K562 (cell line): ENCODE data around the gene KAT2B. TPM values are rescaled to one million over a fixed set of nuclear protein-coding genes. Genes with fewer than 3 reads are reported as not detected.

Source experiments
- FOXK2 ChIP-seq, 2 experiments: fragments of 450-650 bp; IDR thresholded peaks in 1 of 2; conservative IDR thresholded peaks in 1 of 2; 2 replicates each; pipeline ENCODE4 v1.6.1; 2016; ENCODE audit warnings: low read depth in 2 of 2, mild to moderate bottlenecking in 1 of 2
- FUS ChIP-seq: fragments of 200-400 bp; formaldehyde crosslinking; optimal IDR thresholded peaks from 2 replicates; pipeline ENCODE3; 2017; ENCODE audit warnings: low read depth, low read length
- HDAC2 ChIP-seq: fragments of 450-650 bp; IDR thresholded peaks from 2 replicates; pipeline ENCODE4 v1.6.1; 2016; ENCODE audit warnings: mild to moderate bottlenecking
- NFE2L1 ChIP-seq: fragments of 450-650 bp; IDR thresholded peaks from 2 replicates; pipeline ENCODE4 v1.6.1; 2016; ENCODE audit warnings: missing genetic modification characterization, low read depth, mild to moderate bottlenecking, missing compliant biosample characterization, moderate library complexity, borderline replicate concordance
- PCBP1 ChIP-seq: fragments of 200-400 bp; formaldehyde crosslinking; IDR thresholded peaks from 2 replicates; pipeline ENCODE4 v1.6.1; 2018; ENCODE audit warnings: mild to moderate bottlenecking, low read depth, low read length; ENCODE audit not compliant: poor library complexity, severe bottlenecking
- SREBF2 ChIP-seq: sonication (generic); formaldehyde crosslinking; IDR thresholded peaks from 2 replicates; pipeline ENCODE4 v1.4.0; 2020; ENCODE audit warnings: mild to moderate bottlenecking, missing genetic modification reagents
- SRSF9 ChIP-seq: fragments of 200-400 bp; formaldehyde crosslinking; IDR thresholded peaks from 2 replicates; pipeline ENCODE4 v1.6.1; 2017; ENCODE audit warnings: low read depth, low read length, borderline replicate concordance
- ZNF232 ChIP-seq: sonication (generic); formaldehyde crosslinking; IDR thresholded peaks from 2 replicates; pipeline ENCODE4 v1.8.0; 2022; ENCODE audit warnings: mild to moderate bottlenecking, missing genetic modification reagents
- ZNF764 ChIP-seq: fragments of 250-450 bp; sonication (Bioruptor Pico); IDR thresholded peaks from 2 replicates; pipeline ENCODE4 v1.4.0; 2020; ENCODE audit warnings: low read depth, mild to moderate bottlenecking, moderate library complexity
- polyA plus RNA-seq, 8 experiments: library from polyadenylated mRNA; depleted of rRNA in 4 of 8; stranded (reverse) in 5 of 8; unstranded in 3 of 8; fragments of >200 nt; fragmentation: Nextera tagmentation in 2 of 8; fragmentation: Illumina TruSeq in 1 of 8; extraction: Ambion mirVana in 2 of 8; extraction: Trizol in 1 of 8; gene quantifications; 2 replicates each; pipeline versions ENCODE4 v1.2.1 to v1.2.3, GENCODE V29; 2011 to 2014; ENCODE audit warnings: inconsistent platforms in 1 of 8, missing spikeins in 1 of 8
- total RNA-seq, 7 experiments: library from RNA; depleted of rRNA in 6 of 7; stranded (reverse); fragments of >200 nt in 6 of 7; fragmentation: Illumina TruSeq in 2 of 7; extraction: Trizol in 2 of 7; gene quantifications; 2 replicates each; pipeline versions ENCODE4 v1.2.1 to v1.2.3, GENCODE V29; 2011 to 2021; ENCODE audit warnings: low replicate concordance in 1 of 7
- TF ChIP-seq, protein P1 (sequence below), 2 experiments: fragments of 450-650 bp; IDR thresholded peaks; 2 replicates each; pipeline ENCODE4 v1.6.1; 2016
- TF ChIP-seq, protein P2 (sequence below): sonication (generic); formaldehyde crosslinking; IDR thresholded peaks from 2 replicates; pipeline ENCODE4 v1.8.0; 2022; ENCODE audit warnings: mild to moderate bottlenecking, missing genetic modification reagents
- TF ChIP-seq, protein P3 (sequence below): fragments of 450-650 bp; IDR thresholded peaks from 2 replicates; pipeline ENCODE4 v1.6.1; 2016; ENCODE audit warnings: antibody characterized with exemption
- TF ChIP-seq, protein P4 (sequence below): fragments of 450-650 bp; IDR thresholded peaks from 2 replicates; pipeline ENCODE4 v1.6.1; 2014; ENCODE audit warnings: low read depth, mild to moderate bottlenecking, moderate library complexity, borderline replicate concordance
- TF ChIP-seq, protein P5 (sequence below): fragments of 250-450 bp; sonication (Bioruptor Pico); IDR thresholded peaks from 2 replicates; pipeline ENCODE4 v1.4.0; 2020
- TF ChIP-seq, protein P6 (sequence below): IDR thresholded peaks from 3 replicates; pipeline ENCODE4 v1.6.1; 2011; ENCODE audit warnings: borderline replicate concordance, mild to moderate bottlenecking; ENCODE audit not compliant: insufficient read length, insufficient read depth

The KAT2B gene
- total and polyA plus RNA-seq, 9 of the 15 experiments (the other 6 are each of a cell fraction or from before 2014, with no cell fraction given) = 3.3 to 14.9 (median 12.2) TPM

DNA sequence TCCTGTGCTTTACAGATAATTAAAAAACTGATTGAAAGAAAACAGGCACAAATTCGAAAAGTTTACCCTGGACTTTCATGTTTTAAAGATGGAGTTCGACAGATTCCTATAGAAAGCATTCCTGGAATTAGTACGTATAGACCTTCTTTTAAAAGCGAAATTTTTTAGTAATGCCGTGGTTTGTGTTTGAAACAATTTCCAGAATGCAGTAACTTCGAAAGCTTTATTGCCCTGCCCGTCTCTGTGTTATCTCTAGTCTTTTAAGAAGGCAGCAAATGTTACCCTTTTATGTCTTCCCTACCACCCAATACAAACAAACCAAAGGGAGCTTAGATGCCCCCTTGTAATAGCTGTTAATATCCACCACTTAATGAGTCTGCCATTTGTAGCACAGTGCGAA lies 106.1 kb downstream of the KAT2B start (continued):
- TF ChIP-seq, protein P1, sequence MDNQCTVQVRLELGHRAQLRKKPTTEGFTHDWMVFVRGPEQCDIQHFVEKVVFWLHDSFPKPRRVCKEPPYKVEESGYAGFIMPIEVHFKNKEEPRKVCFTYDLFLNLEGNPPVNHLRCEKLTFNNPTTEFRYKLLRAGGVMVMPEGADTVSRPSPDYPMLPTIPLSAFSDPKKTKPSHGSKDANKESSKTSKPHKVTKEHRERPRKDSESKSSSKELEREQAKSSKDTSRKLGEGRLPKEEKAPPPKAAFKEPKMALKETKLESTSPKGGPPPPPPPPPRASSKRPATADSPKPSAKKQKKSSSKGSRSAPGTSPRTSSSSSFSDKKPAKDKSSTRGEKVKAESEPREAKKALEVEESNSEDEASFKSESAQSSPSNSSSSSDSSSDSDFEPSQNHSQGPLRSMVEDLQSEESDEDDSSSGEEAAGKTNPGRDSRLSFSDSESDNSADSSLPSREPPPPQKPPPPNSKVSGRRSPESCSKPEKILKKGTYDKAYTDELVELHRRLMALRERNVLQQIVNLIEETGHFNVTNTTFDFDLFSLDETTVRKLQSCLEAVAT (IDR thresholded peaks at IDR 0.05) = no peak
- TF ChIP-seq, protein P2, sequence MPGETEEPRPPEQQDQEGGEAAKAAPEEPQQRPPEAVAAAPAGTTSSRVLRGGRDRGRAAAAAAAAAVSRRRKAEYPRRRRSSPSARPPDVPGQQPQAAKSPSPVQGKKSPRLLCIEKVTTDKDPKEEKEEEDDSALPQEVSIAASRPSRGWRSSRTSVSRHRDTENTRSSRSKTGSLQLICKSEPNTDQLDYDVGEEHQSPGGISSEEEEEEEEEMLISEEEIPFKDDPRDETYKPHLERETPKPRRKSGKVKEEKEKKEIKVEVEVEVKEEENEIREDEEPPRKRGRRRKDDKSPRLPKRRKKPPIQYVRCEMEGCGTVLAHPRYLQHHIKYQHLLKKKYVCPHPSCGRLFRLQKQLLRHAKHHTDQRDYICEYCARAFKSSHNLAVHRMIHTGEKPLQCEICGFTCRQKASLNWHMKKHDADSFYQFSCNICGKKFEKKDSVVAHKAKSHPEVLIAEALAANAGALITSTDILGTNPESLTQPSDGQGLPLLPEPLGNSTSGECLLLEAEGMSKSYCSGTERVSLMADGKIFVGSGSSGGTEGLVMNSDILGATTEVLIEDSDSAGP (CRISPR knock-in tag) = no peak
- TF ChIP-seq, protein P3, sequence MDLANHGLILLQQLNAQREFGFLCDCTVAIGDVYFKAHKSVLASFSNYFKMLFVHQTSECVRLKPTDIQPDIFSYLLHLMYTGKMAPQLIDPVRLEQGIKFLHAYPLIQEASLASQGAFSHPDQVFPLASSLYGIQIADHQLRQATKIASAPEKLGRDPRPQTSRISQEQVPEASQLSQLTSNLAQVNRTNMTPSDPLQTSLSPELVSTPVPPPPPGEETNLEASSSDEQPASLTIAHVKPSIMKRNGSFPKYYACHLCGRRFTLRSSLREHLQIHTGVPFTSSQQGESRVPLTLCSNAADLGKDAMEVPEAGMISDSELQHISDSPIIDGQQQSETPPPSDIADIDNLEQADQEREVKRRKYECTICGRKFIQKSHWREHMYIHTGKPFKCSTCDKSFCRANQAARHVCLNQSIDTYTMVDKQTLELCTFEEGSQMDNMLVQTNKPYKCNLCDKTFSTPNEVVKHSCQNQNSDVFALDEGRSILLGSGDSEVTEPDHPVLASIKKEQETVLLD = no peak
- TF ChIP-seq, protein P4, sequence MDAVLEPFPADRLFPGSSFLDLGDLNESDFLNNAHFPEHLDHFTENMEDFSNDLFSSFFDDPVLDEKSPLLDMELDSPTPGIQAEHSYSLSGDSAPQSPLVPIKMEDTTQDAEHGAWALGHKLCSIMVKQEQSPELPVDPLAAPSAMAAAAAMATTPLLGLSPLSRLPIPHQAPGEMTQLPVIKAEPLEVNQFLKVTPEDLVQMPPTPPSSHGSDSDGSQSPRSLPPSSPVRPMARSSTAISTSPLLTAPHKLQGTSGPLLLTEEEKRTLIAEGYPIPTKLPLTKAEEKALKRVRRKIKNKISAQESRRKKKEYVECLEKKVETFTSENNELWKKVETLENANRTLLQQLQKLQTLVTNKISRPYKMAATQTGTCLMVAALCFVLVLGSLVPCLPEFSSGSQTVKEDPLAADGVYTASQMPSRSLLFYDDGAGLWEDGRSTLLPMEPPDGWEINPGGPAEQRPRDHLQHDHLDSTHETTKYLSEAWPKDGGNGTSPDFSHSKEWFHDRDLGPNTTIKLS = no peak
- no peak for TF ChIP-seq SREBF2 (CRISPR knock-in tag)
- no peak for TF ChIP-seq FOXK2 (conservative IDR thresholded peaks at IDR 0.05 in 1 of 2, IDR thresholded peaks at IDR 0.05 in 1 of 2; ENCODE audit: low read depth in 2 of 2)
- no peak for TF ChIP-seq PCBP1
- TF ChIP-seq ZNF232 (CRISPR knock-in tag) = no peak
- TF ChIP-seq, protein P5, sequence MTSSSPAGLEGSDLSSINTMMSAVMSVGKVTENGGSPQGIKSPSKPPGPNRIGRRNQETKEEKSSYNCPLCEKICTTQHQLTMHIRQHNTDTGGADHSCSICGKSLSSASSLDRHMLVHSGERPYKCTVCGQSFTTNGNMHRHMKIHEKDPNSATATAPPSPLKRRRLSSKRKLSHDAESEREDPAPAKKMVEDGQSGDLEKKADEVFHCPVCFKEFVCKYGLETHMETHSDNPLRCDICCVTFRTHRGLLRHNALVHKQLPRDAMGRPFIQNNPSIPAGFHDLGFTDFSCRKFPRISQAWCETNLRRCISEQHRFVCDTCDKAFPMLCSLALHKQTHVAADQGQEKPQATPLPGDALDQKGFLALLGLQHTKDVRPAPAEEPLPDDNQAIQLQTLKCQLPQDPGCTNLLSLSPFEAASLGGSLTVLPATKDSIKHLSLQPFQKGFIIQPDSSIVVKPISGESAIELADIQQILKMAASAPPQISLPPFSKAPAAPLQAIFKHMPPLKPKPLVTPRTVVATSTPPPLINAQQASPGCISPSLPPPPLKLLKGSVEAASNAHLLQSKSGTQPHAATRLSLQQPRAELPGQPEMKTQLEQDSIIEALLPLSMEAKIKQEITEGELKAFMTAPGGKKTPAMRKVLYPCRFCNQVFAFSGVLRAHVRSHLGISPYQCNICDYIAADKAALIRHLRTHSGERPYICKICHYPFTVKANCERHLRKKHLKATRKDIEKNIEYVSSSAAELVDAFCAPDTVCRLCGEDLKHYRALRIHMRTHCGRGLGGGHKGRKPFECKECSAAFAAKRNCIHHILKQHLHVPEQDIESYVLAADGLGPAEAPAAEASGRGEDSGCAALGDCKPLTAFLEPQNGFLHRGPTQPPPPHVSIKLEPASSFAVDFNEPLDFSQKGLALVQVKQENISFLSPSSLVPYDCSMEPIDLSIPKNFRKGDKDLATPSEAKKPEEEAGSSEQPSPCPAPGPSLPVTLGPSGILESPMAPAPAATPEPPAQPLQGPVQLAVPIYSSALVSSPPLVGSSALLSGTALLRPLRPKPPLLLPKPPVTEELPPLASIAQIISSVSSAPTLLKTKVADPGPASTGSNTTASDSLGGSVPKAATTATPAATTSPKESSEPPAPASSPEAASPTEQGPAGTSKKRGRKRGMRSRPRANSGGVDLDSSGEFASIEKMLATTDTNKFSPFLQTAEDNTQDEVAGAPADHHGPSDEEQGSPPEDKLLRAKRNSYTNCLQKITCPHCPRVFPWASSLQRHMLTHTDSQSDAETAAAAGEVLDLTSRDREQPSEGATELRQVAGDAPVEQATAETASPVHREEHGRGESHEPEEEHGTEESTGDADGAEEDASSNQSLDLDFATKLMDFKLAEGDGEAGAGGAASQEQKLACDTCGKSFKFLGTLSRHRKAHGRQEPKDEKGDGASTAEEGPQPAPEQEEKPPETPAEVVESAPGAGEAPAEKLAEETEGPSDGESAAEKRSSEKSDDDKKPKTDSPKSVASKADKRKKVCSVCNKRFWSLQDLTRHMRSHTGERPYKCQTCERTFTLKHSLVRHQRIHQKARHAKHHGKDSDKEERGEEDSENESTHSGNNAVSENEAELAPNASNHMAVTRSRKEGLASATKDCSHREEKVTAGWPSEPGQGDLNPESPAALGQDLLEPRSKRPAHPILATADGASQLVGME = no peak
- TF ChIP-seq SRSF9 = no peak
- no peak for TF ChIP-seq ZNF764 (CRISPR knock-in tag)
- no peak for TF ChIP-seq HDAC2
- TF ChIP-seq, protein P6, sequence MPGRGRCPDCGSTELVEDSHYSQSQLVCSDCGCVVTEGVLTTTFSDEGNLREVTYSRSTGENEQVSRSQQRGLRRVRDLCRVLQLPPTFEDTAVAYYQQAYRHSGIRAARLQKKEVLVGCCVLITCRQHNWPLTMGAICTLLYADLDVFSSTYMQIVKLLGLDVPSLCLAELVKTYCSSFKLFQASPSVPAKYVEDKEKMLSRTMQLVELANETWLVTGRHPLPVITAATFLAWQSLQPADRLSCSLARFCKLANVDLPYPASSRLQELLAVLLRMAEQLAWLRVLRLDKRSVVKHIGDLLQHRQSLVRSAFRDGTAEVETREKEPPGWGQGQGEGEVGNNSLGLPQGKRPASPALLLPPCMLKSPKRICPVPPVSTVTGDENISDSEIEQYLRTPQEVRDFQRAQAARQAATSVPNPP = no peak
- no peak for TF ChIP-seq NFE2L1
- TF ChIP-seq FUS = no peak
